HUES6 (cell line): ENCODE results near the gene PRSS21.

Source experiments
- H3K27ac ChIP-seq: 2 replicates; pipeline ENCODE4 v1.7.0; 2013; ENCODE audit warnings: low read depth, mild to moderate bottlenecking, low read length, inconsistent platforms
- H3K27me3 ChIP-seq: 2 replicates; pipeline ENCODE4 v1.6.1; 2013; ENCODE audit warnings: low read length; ENCODE audit not compliant: control insufficient read depth, insufficient read depth
- H3K36me3 ChIP-seq: 2 replicates; pipeline ENCODE4 v1.6.1; 2013; ENCODE audit warnings: low read length; ENCODE audit not compliant: control insufficient read depth, insufficient read depth
- H3K4me1 ChIP-seq: 2 replicates; pipeline ENCODE4 v1.6.1; 2013; ENCODE audit warnings: low read length; ENCODE audit not compliant: control insufficient read depth, insufficient read depth
- H3K4me3 ChIP-seq: 2 replicates; pipeline ENCODE4 v1.5.1; 2013; ENCODE audit warnings: low read depth, low read length
- H3K9ac ChIP-seq: one replicate; pipeline ENCODE4 v1.6.1; 2013; ENCODE audit warnings: mild to moderate bottlenecking, low read length
- H3K9me3 ChIP-seq: 2 replicates; pipeline ENCODE4 v1.6.1; 2013; ENCODE audit warnings: low read depth, low read length; ENCODE audit not compliant: control insufficient read depth, insufficient read depth

Gene PRSS21

DNA sequence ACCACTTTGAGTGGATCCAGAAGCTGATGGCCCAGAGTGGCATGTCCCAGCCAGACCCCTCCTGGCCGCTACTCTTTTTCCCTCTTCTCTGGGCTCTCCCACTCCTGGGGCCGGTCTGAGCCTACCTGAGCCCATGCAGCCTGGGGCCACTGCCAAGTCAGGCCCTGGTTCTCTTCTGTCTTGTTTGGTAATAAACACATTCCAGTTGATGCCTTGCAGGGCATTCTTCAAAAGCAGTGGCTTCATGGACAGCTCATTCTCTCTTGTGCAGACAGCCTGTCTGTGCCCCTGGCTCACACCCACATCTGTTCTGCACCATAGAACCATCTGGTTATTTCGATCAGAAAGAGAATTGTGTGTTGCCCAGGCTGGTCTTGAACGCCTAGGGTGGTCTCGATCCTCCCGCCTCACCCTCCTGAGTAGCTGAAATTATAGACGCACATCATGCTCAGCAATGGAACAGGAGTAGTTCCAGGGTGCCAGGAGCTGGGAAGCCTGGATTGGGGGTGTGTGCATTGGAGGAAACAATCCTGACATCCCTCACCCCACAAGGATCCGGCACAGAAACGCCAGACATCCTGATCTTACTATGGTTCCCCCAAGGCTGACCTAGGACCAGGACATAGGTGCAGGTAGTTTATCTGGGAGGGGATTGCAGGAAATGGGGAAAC is 4.6 kb downstream of the PRSS21 start:
- Histone ChIP-seq H3K36me3 (no peaks in the 10 kb centered on the region), H3K4me3 (no peak overlapping the region), H3K9ac (no peak overlapping the region), H3K27me3 (no peaks in the 10 kb centered on the region), H3K4me1 (peaks cover 1% of the 10 kb centered on the region; the same call in 1 of the 2 replicates), H3K9me3 (no peaks in the 10 kb centered on the region), H3K27ac (no peak overlapping the region)

DNA sequence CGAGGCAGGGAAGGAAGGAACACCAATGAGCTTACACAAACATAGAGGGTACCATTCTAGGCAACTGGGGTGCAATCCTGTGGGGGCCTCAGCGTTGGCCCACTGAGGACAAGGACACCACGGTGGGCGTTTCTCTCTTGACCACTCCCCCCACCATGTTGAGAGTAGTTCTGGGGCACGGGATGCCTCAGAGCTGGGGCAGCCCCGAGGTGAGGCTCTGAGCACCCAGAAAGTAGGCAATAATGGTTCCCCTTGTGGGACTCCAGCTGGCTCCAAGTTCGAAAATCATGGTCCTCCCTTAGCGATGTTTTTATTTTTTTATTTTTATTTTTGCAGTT is 5.1 kb downstream of the PRSS21 start:
- Histone ChIP-seq H3K27ac (no peak overlapping the region), H3K27me3 (no peaks in the 10 kb centered on the region)

GRCh38 chr16:2822496-2822895 is 5.5 kb downstream of the PRSS21 start:
- no peak overlapping the region for H3K27ac ChIP-seq
- H3K36me3 ChIP-seq, result no peaks in the 10 kb centered on the region
- no peaks in the 10 kb centered on the region for H3K27me3 ChIP-seq
- H3K9ac ChIP-seq, result no peak overlapping the region
- H3K4me1 ChIP-seq, result peaks cover 5% of the 10 kb centered on the region; the same call in 1 of the 2 replicates
- H3K9me3 ChIP-seq, result no peaks in the 10 kb centered on the region
- no peak overlapping the region for H3K4me3 ChIP-seq

More for the DNA sequence above, 5.1 kb downstream of the PRSS21 start:
- peaks cover 5% of the 10 kb centered on the region; the same call in 1 of the 2 replicates for H3K4me1 ChIP-seq
- no peaks in the 10 kb centered on the region for H3K9me3 ChIP-seq
- H3K4me3 ChIP-seq, result no peak overlapping the region
- H3K36me3 ChIP-seq, result no peaks in the 10 kb centered on the region
- no peak overlapping the region for H3K9ac ChIP-seq

GRCh38 chr16:2824626-2825025 is 7.6 kb downstream of the PRSS21 start:
- H3K27ac ChIP-seq, result no peak overlapping the region

GRCh38 chr16:2825049-2825742 is 8.2 kb downstream of the PRSS21 start:
- Histone ChIP-seq H3K4me1 (peaks cover 5% of the 10 kb centered on the region; the same call in 1 of the 2 replicates), H3K36me3 (no peaks in the 10 kb centered on the region), H3K4me3 (no peak overlapping the region), H3K9me3 (no peaks in the 10 kb centered on the region), H3K27ac (no peak overlapping the region), H3K9ac (no peak overlapping the region), H3K27me3 (no peaks in the 10 kb centered on the region)

More at GRCh38 chr16:2824626-2825025, 7.6 kb downstream of the PRSS21 start:
- Histone ChIP-seq H3K9ac (no peak overlapping the region), H3K27me3 (no peaks in the 10 kb centered on the region), H3K36me3 (no peaks in the 10 kb centered on the region), H3K4me1 (peaks cover 5% of the 10 kb centered on the region; the same call in 1 of the 2 replicates), H3K4me3 (no peak overlapping the region), H3K9me3 (no peaks in the 10 kb centered on the region)

DNA sequence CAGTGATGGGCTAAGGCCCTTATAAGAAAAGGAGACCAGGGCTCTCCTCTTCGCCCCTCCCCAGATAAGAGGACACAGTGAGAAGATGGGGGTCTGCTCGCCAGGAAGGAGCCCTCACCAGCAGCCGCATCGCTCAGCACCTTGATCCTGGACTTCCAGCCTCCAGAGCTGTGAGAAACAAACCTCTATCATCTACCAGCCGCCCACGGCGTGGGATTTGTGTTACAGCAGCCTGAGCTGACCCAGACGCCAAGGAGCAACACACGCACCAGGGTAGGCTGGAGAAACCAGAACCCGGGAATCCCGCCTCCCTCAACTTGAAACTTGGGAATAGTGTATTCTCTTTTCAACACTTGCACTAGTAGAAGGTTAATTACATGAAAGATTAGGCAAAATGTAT is 8.9 kb downstream of the PRSS21 start:
- H3K27ac ChIP-seq, result no peak overlapping the region
- H3K9me3 ChIP-seq, result no peaks in the 10 kb centered on the region
- H3K4me1 ChIP-seq, result peaks cover 5% of the 10 kb centered on the region; the same call in 1 of the 2 replicates

DNA sequence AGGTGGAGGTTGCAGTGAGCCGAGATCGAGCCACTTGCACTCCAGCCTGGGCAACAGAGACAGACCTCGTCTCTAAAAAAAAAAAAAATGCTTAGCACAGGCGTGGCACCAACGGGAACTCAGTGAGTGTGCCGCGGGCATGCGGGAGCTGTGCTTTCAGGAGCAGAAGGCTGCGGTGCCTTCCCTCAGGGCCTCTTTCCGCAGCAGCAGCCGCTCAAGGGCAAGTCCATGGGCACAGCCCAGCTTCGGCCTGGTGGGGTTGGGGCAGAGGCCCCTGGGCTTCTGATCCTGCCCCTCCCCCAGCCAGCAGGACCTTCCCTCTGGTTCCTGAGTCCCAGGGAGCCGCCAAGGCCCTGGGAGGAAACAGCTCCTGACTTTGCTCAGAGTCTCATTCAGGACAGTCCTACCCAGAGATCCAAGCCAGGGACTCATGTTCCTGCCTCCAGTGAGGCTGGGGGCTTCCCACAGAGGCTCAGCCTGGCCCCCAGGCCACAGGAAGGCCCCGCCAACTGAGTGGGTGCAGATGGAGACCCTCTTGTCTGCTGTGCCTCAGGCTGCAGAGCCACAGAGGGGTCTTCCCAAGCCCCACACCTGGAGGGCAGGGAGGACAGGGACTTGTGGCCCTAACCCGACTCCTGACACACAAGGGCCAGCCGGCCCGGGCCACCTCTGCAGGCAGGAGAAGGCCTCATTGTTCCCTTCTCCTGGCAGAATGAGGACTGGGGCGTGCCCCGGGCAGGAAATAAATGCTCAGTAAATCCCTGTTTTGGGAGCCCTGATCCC is 9.7 kb downstream of the PRSS21 start:
- no peak overlapping the region for H3K9ac ChIP-seq

More for the DNA sequence above, 8.9 kb downstream of the PRSS21 start:
- Histone ChIP-seq H3K4me3 (no peak overlapping the region), H3K9ac (no peak overlapping the region), H3K36me3 (no peaks in the 10 kb centered on the region), H3K27me3 (no peaks in the 10 kb centered on the region)

DNA sequence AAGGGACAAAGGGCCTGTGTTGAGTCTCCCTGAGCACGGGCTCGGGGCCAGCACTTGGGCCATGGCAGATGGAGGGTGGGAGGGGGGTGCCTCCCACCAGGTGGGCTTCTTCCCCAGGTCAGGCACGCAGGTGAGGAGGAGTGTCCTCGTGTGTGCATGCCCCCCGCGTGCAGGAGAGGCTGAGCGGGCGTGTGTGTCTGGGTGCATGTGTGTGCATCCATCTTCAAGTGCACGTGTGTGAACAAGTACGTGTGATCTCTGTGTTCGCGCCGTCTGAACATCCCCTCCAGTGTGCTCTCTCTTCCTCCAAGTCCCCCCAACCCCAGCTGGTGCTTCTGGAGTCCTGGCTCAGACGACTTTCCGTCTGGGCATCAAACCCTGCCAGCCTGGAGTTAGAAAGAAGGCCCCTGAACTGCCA is 10.3 kb downstream of the PRSS21 start:
- no peaks in the 10 kb centered on the region for H3K36me3 ChIP-seq
- no peak overlapping the region for H3K9ac ChIP-seq
- no peak overlapping the region for H3K4me3 ChIP-seq
- H3K4me1 ChIP-seq, result peaks cover 5% of the 10 kb centered on the region; the same call in 1 of the 2 replicates
- no peaks in the 10 kb centered on the region for H3K9me3 ChIP-seq
- no peak overlapping the region for H3K27ac ChIP-seq
- no peaks in the 10 kb centered on the region for H3K27me3 ChIP-seq

More for the DNA sequence above, 9.7 kb downstream of the PRSS21 start:
- no peaks in the 10 kb centered on the region for H3K36me3 ChIP-seq
- H3K27me3 ChIP-seq, result no peaks in the 10 kb centered on the region
- no peak overlapping the region for H3K27ac ChIP-seq
- no peak overlapping the region for H3K4me3 ChIP-seq
- peaks cover 5% of the 10 kb centered on the region; the same call in 1 of the 2 replicates for H3K4me1 ChIP-seq
- no peaks in the 10 kb centered on the region for H3K9me3 ChIP-seq

DNA sequence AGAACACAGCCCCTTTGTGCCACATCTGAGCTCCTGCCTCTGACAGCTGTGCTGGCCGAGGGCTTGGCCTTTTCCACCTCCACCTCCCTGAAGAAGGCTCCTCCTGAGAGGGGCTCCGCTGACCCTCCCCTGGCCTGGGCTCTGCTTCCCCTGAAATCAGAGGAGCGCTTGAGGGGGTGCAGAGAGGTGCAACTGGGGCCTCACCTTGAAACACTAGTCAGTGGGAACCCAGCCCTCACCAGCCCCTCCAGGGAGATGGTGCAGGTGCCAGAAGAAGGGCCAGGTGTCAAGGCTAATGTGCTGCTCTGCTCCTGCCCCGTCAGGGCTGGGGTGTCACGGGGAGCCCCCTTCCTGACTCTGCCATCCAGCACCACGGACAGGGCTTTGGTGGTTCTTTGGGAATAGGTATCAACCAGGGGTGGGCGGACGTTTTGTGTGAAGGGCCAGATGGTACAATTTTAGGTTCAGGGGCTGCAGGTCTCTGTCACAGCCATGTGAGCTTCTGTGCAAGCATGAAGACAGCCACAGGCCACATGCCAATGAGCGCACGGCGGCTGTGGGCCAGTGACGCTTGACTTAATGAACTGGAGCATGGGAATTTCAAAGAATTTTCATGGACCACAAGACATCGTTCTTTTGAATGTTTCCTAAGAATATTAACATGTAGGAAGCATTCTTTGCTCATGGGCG is 10.9 kb downstream of the PRSS21 start:
- Histone ChIP-seq H3K4me3 (no peak overlapping the region), H3K9ac (no peak overlapping the region), H3K36me3 (no peaks in the 10 kb centered on the region), H3K27ac (no peak overlapping the region), H3K9me3 (no peaks in the 10 kb centered on the region), H3K27me3 (no peaks in the 10 kb centered on the region), H3K4me1 (peaks cover 5% of the 10 kb centered on the region; the same call in 1 of the 2 replicates)

DNA sequence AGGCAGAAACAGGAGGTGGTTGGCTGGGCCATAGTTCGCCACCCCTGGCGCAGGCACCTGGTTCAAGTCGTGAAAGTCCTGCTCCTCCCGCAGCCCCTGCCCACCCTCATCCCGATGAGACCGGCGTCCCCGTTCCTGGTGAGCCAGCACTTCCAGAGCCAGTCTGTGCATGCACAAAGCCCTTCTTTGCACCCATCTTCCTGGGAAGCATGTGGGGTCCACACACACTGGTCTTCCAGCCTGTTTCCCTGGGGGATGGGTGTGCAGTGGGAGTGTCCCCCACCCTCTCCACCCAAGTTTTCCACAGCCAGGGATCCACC is 11.4 kb downstream of the PRSS21 start:
- Histone ChIP-seq H3K4me3 (no peak overlapping the region), H3K9me3 (no peaks in the 10 kb centered on the region), H3K9ac (no peak overlapping the region), H3K27ac (no peak overlapping the region), H3K36me3 (no peaks in the 10 kb centered on the region), H3K27me3 (no peaks in the 10 kb centered on the region), H3K4me1 (peaks cover 5% of the 10 kb centered on the region; the same call in 1 of the 2 replicates)
